ENCODE measurements around the gene PCCA.

The PCCA gene

GRCh38 chr13:100534911-100535310 is 446.0 kb downstream of the PCCA start:
- TF ChIP-seq GATA3 (IDR thresholded peaks at IDR 0.05; ENCODE audit: low read depth, low read length) (no peak), GATA2 (IDR thresholded peaks at IDR 0.05; ENCODE audit: low read depth, low read length) (no peak)

- no peak for TF ChIP-seq GATA2 (IDR thresholded peaks at IDR 0.05; ENCODE audit: low read depth, low read length)
- TF ChIP-seq GATA3 (IDR thresholded peaks at IDR 0.05; ENCODE audit: low read depth, low read length): no peak
Measured at GRCh38 chr13:100535426-100536135, 446.7 kb downstream of the PCCA start.

GRCh38 chr13:100536643-100537180 is 447.8 kb downstream of the PCCA start:
- no peak for TF ChIP-seq GATA3 (IDR thresholded peaks at IDR 0.05; ENCODE audit: low read depth, low read length)
- TF ChIP-seq GATA2 (IDR thresholded peaks at IDR 0.05; ENCODE audit: low read depth, low read length): no peak

GRCh38 chr13:100537486-100537885 is 448.6 kb downstream of the PCCA start:
- TF ChIP-seq GATA3 (IDR thresholded peaks at IDR 0.05; ENCODE audit: low read depth, low read length) (no peak), GATA2 (IDR thresholded peaks at IDR 0.05; ENCODE audit: low read depth, low read length) (no peak)

- TF ChIP-seq GATA3 (IDR thresholded peaks at IDR 0.05; ENCODE audit: low read depth, low read length) (no peak), GATA2 (IDR thresholded peaks at IDR 0.05; ENCODE audit: low read depth, low read length) (no peak)
Measured at GRCh38 chr13:100537951-100538462, 449.1 kb downstream of the PCCA start.

GRCh38 chr13:100540621-100541020 is 451.7 kb downstream of the PCCA start:
- TF ChIP-seq GATA3 (IDR thresholded peaks at IDR 0.05; ENCODE audit: low read depth, low read length): no peak
- TF ChIP-seq GATA2 (IDR thresholded peaks at IDR 0.05; ENCODE audit: low read depth, low read length): no peak

GRCh38 chr13:100541897-100542825 is 453.3 kb downstream of the PCCA start:
- TF ChIP-seq GATA2 (IDR thresholded peaks at IDR 0.05; ENCODE audit: low read depth, low read length) (no peak), GATA3 (IDR thresholded peaks at IDR 0.05; ENCODE audit: low read depth, low read length) (no peak)

GRCh38 chr13:100542826-100543156 is 453.9 kb downstream of the PCCA start:
- TF ChIP-seq GATA3 (IDR thresholded peaks at IDR 0.05; ENCODE audit: low read depth, low read length): no peak
- TF ChIP-seq GATA2 (IDR thresholded peaks at IDR 0.05; ENCODE audit: low read depth, low read length): no peak

- TF ChIP-seq GATA2 (IDR thresholded peaks at IDR 0.05; ENCODE audit: low read depth, low read length) (no peak), GATA3 (IDR thresholded peaks at IDR 0.05; ENCODE audit: low read depth, low read length) (no peak)
Measured at GRCh38 chr13:100543872-100544602, 455.1 kb downstream of the PCCA start.

GRCh38 chr13:100544866-100545683 is 456.2 kb downstream of the PCCA start:
- TF ChIP-seq GATA3 (IDR thresholded peaks at IDR 0.05; ENCODE audit: low read depth, low read length): no peak
- no peak for TF ChIP-seq GATA2 (IDR thresholded peaks at IDR 0.05; ENCODE audit: low read depth, low read length)

GRCh38 chr13:100545684-100546061 is 456.8 kb downstream of the PCCA start:
- TF ChIP-seq GATA2 (IDR thresholded peaks at IDR 0.05; ENCODE audit: low read depth, low read length) (no peak), GATA3 (IDR thresholded peaks at IDR 0.05; ENCODE audit: low read depth, low read length) (no peak)

- no peak for TF ChIP-seq GATA2 (IDR thresholded peaks at IDR 0.05; ENCODE audit: low read depth, low read length)
- TF ChIP-seq GATA3 (IDR thresholded peaks at IDR 0.05; ENCODE audit: low read depth, low read length): no peak
Measured at GRCh38 chr13:100546713-100547405, 458.0 kb downstream of the PCCA start.

Data from SH-SY5Y (cell line).